NOMO-1 treated with DMSO at 0.1 percent for 48 hours (cell line): Measurements from ENCODE around the gene RNF130.

Source experiments
- DNase-seq: peaks from one replicate; lab custom pipeline; 2025; ENCODE audit not compliant: unreplicated experiment; lab: John Stamatoyannopoulos, UW

RNF130 gene

DNA sequence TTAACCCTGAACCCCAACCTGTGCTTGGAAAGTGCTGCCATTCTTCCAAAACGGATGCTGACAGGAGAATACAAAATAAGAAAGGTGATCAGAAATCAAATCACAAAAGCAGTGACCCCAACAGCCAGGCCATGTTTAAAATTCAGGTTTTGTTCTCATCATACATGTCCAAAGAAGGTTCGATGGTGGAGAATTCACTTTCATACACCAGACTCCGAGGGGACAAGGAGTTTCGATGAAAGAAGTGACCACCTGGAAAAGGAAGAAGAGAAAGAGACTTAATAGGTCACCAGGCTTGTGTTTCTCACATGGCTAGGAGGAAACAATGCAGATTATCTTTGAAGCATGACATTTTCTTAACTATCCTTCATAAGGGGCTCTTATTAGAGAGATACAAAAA lies 151.4 kb downstream of the RNF130 start:
- no peak for DNase-seq

DNA sequence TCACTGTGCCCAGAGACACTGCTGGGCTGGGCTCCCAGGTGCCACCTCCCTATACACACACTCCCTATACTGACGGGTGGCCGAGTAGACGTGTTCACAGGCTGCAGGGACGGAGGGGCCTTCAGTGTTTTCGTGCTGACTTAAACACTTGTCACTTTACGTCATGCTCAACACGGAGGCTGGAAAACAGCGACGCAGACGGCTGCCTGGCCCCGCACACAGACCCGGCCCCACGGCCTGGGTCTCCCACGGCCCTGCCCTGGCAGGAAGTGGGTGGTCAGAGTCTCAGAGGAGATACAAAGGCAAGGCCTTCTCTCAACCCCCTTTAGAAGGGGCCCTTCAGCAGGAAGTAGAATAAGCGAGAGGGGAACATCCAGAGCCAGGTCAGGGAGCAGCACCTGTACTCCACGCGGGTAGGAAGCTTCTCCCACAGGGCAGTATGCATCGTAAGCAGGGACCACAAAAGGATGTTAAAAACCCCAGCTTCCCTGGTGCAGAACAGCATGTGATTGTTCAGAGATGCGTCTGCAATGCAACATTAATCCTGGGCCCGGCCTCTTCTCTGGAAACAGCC lies 152.0 kb downstream of the RNF130 start:
- no peak for DNase-seq

DNA sequence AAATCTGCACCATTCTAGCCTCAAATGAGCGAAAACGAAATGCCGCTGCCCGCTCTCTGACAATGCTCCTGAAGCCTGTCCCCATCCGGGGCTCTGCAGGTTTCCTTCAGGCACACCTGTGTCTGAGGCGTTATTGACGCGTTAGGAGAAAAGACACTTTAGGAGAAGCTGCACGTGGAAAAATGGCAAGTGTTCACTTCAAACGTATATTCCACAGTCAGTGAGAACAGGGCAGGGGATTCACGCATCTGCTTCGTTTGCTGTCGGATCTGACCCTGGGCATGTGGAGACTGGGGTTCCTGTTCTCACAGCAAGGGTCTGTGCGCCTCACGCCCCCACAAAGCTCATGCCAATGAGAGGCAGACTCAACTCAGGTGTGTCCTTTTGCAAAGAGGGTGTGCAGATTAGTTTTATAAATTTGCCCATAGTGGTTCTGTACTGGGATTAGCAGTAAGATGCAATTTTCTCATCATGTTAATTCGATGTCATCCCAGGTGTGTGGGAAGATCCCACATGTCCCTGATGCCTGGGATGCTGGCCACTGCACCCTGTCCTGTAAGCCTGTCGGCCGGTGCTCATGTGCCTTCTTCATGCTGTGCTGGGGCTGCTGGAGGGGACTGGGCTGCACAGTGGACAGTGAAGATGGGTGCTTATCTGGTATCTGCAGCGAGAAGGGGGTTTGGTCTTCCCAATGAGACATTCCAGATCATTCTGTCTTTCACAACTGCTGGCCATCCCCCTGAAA lies 152.6 kb downstream of the RNF130 start:
- no peak for DNase-seq

DNA sequence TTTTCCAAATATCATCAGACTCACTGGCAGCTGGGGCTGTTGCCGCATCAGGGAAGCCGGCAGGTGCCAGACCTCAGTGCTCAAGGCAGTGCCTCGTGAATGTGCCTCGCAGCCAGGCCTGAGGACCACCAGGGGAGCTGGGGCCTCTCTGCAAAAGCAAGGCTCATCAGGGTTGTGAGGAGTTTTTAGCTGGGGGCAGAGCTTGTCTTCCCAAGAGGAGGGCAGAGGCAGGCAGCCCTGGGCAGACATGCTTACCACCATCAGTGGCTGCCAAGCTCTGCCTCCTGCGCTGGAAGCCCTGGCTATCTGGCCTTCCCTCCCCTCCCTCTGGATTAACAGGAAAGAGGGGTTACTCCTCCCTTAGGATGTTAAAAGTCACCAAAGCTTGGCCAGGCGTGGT lies 155.0 kb downstream of the RNF130 start:
- no peak for DNase-seq

DNA sequence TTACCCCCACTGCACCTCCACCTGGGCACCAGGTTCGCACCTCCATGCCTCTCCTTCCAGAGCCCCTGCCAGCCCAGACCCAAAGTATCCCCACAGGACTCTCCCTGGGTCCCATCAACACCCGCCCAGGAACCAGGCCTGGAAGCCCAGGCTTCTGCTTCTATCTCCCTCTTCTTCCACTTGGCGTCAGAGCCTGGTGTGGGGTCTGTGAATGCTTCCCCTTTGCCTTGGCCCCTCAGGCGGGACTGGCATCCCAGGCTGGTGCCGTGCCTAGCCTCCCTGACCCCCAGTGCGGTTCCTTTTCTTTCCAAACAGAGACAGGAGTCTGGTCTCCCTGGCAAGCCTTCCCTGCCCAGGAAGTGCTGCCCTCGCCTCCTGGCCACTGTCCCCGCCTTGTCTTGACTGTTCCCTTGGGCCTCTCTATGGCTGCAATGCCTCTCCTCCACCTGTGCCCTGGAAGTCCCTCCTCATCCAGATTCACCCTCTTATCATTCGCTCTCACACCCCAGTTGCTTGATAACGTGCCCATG lies 156.1 kb downstream of the RNF130 start:
- no peak for DNase-seq

DNA sequence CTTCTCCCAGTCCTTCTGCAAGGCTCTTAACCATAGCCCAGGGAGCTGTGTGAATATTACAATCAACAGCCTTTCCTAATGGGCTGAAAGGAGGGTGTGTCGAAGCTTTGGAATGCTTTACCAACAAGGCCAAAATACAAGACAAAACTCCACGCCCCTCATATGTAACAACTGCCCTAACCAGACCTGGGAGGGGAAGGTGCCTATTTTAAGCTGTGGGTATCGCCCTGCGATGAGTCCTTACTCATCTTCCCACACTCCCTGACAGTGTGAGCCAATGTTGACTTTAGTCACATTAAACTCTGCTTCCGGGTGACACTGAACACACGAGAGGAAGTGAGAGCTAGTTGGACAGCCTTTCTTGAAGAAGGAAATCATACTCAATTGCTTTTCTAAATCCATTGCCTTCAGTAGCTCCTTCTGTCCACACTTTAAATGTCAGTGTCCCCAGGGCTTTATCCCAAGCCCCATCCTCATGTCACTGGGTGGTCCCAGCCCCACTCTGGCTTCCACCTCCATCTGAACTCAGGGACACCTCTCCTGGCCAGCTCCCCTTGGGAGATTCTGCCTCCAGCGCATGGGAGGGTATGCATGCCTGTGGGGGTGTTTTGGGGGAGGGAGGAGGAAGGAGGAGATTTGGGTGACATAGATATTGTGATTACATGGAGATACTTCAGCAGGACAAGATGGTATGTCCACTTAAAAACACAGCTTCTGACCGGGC lies 157.4 kb downstream of the RNF130 start:
- peak; percentile 97 for DNase-seq

DNA sequence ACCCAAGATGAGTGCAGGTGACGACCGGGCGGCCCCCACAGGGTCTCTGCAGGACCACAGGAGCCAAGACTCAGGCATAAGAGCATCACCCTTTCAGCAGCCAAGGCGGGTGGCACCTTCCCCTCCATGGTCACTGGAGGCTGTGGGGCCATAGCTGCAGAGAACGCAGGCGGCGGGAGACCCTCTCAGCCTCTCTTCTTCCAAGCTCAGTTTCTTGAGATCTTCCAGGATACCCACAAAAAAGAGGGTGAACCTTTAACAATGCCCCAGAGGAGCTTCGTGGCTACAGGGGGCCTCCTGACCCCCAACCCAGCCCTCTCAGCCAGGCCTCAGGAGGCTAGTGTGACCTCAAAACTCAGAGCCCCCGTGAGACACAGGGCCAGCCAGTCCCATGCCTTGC lies 158.1 kb downstream of the RNF130 start:
- DNase-seq: no peak

DNA sequence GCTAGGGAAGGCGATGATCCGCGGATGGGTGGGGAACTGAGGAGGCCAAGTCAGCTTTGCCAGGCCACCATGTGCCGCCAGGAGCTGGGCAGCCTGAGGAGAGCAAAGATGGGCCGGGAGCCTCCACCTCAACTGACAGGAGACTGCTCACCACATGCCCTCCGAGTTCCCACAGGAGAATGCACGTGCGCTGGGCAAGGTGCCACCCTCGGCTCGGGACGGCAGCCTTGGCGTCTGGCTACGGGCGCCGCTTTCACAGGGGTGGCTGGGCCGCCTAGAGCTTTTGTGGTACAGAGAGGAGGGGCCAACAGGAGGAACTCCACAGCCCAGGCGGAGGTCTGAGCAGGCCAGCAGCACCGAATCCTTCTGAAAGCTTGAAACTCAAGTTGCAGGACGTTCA lies 158.6 kb downstream of the RNF130 start:
- DNase-seq: peak; percentile 29

DNA sequence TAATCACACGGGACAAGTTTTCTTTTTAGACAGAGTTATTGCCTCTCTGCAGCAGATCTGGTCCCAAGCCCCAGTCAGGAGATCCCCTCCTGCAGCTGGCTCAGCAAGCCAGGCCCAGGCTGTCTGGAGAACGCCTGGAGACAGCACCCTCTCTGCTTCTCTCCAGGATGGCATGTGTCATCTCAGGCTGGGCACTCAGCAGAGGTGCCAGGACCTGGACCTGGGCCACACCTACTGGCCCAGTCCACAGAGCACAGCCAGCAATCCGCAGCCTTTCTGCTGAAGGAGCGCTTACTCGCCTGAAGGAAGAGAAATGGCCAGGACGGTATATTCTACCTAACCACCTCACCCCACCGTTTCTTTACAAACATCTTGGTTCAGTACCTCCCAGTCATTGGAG lies 159.2 kb downstream of the RNF130 start:
- no peak for DNase-seq

DNA sequence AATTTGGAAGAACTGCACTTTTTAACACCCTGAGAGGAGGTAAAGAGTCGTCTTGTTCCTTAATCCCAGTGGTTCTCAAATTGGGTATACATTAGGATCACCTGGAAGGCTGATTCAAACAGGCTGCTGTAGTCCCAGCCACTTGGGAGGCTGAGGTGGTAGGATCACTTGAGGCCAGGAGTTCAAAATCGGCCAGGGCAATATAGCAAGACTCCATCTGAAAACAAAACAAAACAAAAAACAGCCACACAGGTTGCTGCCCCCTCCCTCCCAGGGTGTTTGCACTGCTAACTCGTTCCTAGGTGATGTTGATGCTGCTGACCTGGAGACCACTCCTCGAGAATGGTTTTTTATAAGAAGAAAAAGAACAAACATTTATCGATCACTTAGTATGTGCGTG lies 162.3 kb downstream of the RNF130 start:
- no peak for DNase-seq

DNA sequence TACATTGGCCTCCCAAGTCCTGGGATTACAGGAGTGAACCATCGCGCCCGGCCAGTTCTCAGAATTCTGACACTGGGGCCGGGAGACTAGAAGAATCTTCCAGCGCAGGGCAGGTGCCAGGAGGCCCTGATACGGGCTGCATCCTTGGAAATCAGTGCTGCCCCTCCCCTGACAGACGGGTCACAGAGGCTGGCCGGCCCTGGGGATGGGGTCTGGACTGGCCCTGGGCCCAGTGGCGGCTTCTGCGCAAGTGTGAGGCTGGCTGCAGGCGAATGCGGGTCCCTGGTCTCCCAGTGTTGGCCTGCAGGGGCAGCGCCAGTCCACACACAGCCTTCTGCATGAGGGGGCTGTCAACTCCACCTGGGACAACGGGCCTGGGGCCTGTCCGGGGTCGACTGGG lies 163.0 kb downstream of the RNF130 start:
- no peak for DNase-seq

DNA sequence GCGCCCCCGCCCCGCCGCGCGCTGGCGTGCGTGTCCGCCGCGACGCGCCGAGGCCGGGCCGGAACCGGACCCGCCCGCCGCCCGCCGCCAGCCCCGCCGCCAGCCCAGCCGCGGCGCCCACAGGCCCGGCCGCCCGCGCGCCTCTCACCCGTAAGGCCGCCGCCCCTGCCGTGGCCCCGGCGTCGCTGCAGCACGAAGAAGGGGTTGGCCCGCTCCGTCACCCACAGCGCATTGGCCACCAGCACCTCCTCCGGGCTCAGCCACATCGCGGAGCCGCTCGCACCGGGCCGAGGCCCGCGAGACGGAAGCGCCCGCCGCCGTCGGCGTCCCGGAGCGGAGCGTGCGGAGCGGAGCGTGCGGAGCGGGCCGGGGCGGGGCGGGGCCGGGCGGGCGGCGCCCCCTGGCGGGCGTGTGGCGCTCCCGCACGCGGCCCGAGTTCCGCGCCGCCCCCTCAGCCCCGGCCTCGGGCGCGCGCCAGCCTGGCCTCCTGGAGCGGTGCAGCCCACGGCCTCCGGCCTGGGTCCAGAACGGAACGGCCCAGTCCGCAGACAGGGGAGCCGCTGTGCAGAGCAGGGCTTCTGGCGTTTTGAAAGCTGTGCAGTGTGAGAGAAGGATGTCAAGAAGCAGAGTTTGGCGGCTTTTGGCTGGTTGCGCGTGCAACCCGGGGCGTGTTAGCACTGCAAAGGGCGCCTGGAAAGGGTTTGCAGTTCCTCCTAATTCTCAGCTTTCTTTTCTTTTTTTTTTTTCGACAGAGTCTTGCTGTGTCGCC lies 163.8 kb downstream of the RNF130 start, which contains the start of gene TBC1D9B:
TBC1D9B (minus strand) TSS at position 342 of the 769 bp plus-strand sequence; CDS start at position 266, 76 bp downstream.
- DNase-seq: peak; percentile 78

DNA sequence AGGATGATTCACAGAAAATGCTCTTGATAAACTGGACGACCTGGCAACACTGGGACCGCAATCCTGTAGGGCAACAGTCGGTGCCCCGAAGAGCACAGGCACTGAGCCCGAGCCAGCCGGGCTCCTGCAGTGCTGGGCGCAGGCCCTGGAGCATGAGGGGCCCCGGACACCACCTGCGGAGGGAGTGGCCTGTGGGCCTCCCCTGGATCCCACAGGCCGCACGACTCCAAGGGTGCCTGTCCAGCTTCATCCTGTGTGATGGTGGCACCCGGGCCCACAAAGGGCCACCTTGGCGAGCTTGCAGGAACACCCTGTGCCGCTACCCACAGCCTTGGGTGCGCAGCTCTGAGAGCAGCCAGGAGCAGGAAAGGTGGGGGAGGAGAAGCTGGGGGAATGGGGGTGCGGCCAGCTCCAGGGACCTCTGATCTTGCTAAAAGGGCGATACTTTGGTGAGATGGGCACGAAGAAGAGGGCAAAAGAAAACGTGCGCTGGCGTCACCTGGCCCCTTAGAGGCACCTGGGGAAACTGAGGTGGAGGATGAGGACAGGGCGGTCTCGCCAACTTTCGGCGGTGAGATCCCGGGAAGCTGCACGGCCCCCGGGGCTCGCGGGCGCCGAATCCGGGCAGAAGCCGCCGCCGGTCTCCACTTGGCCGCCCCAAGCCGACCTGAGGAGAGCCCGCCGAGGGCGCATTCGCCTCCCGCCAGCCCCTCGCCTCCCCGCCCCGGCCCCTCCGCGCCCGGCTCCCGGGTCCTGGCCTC lies 164.6 kb downstream of the RNF130 start:
- no peak for DNase-seq

DNA sequence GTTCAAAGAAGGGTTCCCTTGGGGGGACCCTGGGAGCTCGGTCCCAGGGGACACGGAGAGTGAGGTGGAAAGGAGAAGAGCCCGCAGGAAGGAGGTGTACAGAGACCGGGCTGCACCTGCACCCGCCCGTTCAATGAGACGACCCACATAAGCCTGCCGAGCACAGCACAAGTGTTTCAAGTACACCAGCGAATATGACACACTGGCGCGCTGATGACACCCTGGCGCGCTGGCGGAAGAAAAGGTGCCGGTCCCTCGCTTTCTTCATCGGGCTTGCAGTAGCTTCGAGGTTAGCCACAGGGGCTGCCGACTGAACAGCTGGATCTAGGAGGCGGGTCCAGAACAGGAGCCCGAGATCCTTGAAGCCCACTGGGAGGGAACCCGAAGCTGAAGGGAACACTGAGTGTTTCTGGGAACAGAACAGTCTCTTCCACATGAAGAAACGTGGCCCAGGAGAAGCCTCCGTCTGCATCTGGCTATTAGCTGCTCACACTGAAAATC lies 165.2 kb downstream of the RNF130 start:
- DNase-seq: peak; percentile 36

DNA sequence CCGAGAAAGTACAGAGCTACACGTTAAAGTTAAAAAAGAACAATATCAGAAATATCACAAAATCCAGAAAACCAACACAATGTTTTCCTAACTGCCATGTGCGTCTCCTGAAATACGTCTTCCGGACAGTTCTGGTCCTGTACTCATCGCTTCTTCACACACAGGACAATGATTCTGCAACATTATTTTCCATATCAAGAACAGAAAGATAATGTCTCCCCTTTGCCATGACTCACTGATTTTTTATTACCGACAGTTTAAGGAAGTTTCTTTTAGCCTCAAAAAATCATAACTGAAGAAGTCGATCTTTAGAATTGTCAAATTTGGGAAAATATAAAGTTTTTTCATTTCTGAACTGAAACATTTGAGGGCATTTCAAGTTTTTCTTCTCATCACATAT lies 166.4 kb downstream of the RNF130 start:
- DNase-seq: peak; percentile 60
